Trophoblast cell (in vitro differentiated cells and primary cell): ENCODE data around the gene CSMD2.

ENCODE experiments used
- DNase-seq, 2 donors: peaks; one replicate each; pipeline ENCODE4 v3.0.0-alpha.2; 2016
- H2AFZ ChIP-seq: 2 replicates; pipeline ENCODE4 v1.6.1; 2013; ENCODE audit warnings: low read length, moderate library complexity, mild to moderate bottlenecking; ENCODE audit not compliant: insufficient read depth, poor library complexity
- H2AK5ac ChIP-seq: 2 replicates; pipeline ENCODE4 v1.6.1; 2013; ENCODE audit warnings: mild to moderate bottlenecking, low read length
- H2BK120ac ChIP-seq: 2 replicates; pipeline ENCODE4 v1.6.1; 2013; ENCODE audit warnings: low read length, mild to moderate bottlenecking, moderate library complexity; ENCODE audit not compliant: insufficient read depth, poor library complexity
- H2BK12ac ChIP-seq: 2 replicates; pipeline ENCODE4 v1.6.1; 2013; ENCODE audit warnings: mild to moderate bottlenecking, low read length, moderate library complexity
- H2BK5ac ChIP-seq: 2 replicates; pipeline ENCODE4 v1.6.1; 2013; ENCODE audit warnings: low read length, low read depth, moderate library complexity, mild to moderate bottlenecking; ENCODE audit not compliant: poor library complexity
- H3K14ac ChIP-seq: 2 replicates; pipeline ENCODE4 v1.6.1; 2013; ENCODE audit warnings: mild to moderate bottlenecking, low read length
- H3K18ac ChIP-seq: 2 replicates; pipeline ENCODE4 v1.6.1; 2013; ENCODE audit warnings: mild to moderate bottlenecking, low read length
- H3K23ac ChIP-seq: 2 replicates; pipeline ENCODE4 v1.6.1; 2013; ENCODE audit warnings: low read length
- H3K27ac ChIP-seq: 2 replicates; pipeline ENCODE4 v1.5.1; 2013; ENCODE audit warnings: low read depth, mild to moderate bottlenecking, inconsistent platforms, low read length, moderate library complexity
- H3K27me3 ChIP-seq: 2 replicates; pipeline ENCODE4 v1.6.1; 2013; ENCODE audit warnings: inconsistent platforms, mild to moderate bottlenecking, low read length, moderate library complexity; ENCODE audit not compliant: insufficient read depth
- H3K36me3 ChIP-seq, 2 experiments: 1 replicate in 1 of 2; 2 replicates in 1 of 2; pipeline ENCODE4 v1.6.1; 2013; ENCODE audit warnings: low read length in 2 of 2, mild to moderate bottlenecking in 2 of 2, moderate library complexity in 1 of 2; ENCODE audit not compliant: insufficient read depth in 2 of 2, control insufficient read depth in 1 of 2
- H3K4ac ChIP-seq: 2 replicates; pipeline ENCODE4 v1.6.1; 2013; ENCODE audit warnings: low read depth, mild to moderate bottlenecking, low read length, moderate library complexity
- H3K4me1 ChIP-seq, 2 experiments: 1 replicate in 1 of 2; 2 replicates in 1 of 2; pipeline ENCODE4 v1.6.1; 2013; ENCODE audit warnings: low read length in 2 of 2, mild to moderate bottlenecking in 2 of 2, moderate library complexity in 1 of 2; ENCODE audit not compliant: insufficient read depth in 2 of 2, control insufficient read depth in 1 of 2
- H3K4me2 ChIP-seq: 2 replicates; pipeline ENCODE4 v1.6.1; 2013; ENCODE audit warnings: inconsistent platforms, mild to moderate bottlenecking, low read length, moderate library complexity
- H3K4me3 ChIP-seq: 2 replicates; pipeline ENCODE4 v1.5.1; 2013; ENCODE audit warnings: mild to moderate bottlenecking, low read depth, low read length, inconsistent platforms
- H3K79me1 ChIP-seq: one replicate; pipeline ENCODE4 v1.6.1; 2013; ENCODE audit warnings: low read length
- H3K79me2 ChIP-seq: 2 replicates; pipeline ENCODE4 v1.6.1; 2013; ENCODE audit warnings: low read length, mild to moderate bottlenecking; ENCODE audit not compliant: control insufficient read depth, insufficient read depth, poor library complexity
- H3K9ac ChIP-seq: 2 replicates; pipeline ENCODE4 v1.6.1; 2013; ENCODE audit warnings: mild to moderate bottlenecking, low read length
- H3K9me3 ChIP-seq: 2 replicates; pipeline ENCODE4 v1.6.1; 2013; ENCODE audit warnings: low read depth, mild to moderate bottlenecking, control low read depth, inconsistent platforms, low read length; ENCODE audit not compliant: insufficient read depth
- H4K12ac ChIP-seq: 2 replicates; pipeline ENCODE4 v1.6.1; 2013; ENCODE audit warnings: low read depth, mild to moderate bottlenecking, low read length, moderate library complexity
- H4K8ac ChIP-seq: 2 replicates; pipeline ENCODE4 v1.6.1; 2013; ENCODE audit warnings: low read depth, mild to moderate bottlenecking, low read length, moderate library complexity
- H4K91ac ChIP-seq: one replicate; pipeline ENCODE4 v1.6.1; 2013; ENCODE audit warnings: low read depth, mild to moderate bottlenecking, low read length, moderate library complexity
- WGBS: extraction: QIAGEN DNeasy Blood & Tissue Kit; methylation state at CpG from one replicate; pipeline ENCODE4 v1.1.7; 2013; ENCODE audit warnings: missing lambda C conversion rate; ENCODE audit not compliant: insufficient read length, insufficient coverage; ENCODE audit errors: extremely low coverage; 5-methylcytosine and 5-hydroxymethylcytosine counted together

Gene CSMD2

GRCh38 chr1:33805988-33806387, 359.0 kb downstream of the CSMD2 start:
- Histone ChIP-seq H3K4me3 (no peak overlapping the region), H3K18ac (no peak overlapping the region), H2BK5ac (no peak overlapping the region), H4K91ac (no peak overlapping the region), H3K9me3 (no peaks in the 10 kb centered on the region), H4K8ac (no peak overlapping the region), H4K12ac (no peak overlapping the region), H3K4me1 (no peaks in the 10 kb centered on the region), H2BK120ac (no peak overlapping the region), H3K27me3 (no peaks in the 10 kb centered on the region), H3K27ac (no peak overlapping the region), H3K14ac (no peak overlapping the region), H3K36me3 (no peaks in the 10 kb centered on the region), H3K9ac (no peak overlapping the region), H3K4me2 (no peak overlapping the region), H3K79me2 (no peaks in the 10 kb centered on the region), H2AFZ (no peak overlapping the region), H2BK12ac (no peak overlapping the region), H3K4ac (no peak overlapping the region), H3K79me1 (no peaks in the 10 kb centered on the region), H3K23ac (no peak overlapping the region), H2AK5ac (no peak overlapping the region)
- no peak for DNase-seq
- no CpG with 5 or more reads among the region's 3 CpGs for WGBS

- Histone ChIP-seq H4K12ac (no peak overlapping the region), H4K8ac (no peak overlapping the region), H4K91ac (no peak overlapping the region), H2BK5ac (no peak overlapping the region), H3K4me3 (no peak overlapping the region), H2BK120ac (no peak overlapping the region), H2AK5ac (no peak overlapping the region), H3K79me1 (no peaks in the 10 kb centered on the region), H3K27me3 (no peaks in the 10 kb centered on the region), H3K36me3 (no peaks in the 10 kb centered on the region), H3K18ac (no peak overlapping the region), H3K14ac (no peak overlapping the region), H2BK12ac (no peak overlapping the region), H2AFZ (no peak overlapping the region), H3K4ac (no peak overlapping the region), H3K9ac (no peak overlapping the region), H3K27ac (no peak overlapping the region), H3K23ac (no peak overlapping the region), H3K4me2 (no peak overlapping the region), H3K79me2 (no peaks in the 10 kb centered on the region), H3K9me3 (peaks cover 6% of the 10 kb centered on the region), H3K4me1 (no peaks in the 10 kb centered on the region)
- WGBS: no CpG with 5 or more reads among the region's 2 CpGs
- DNase-seq: no peak
Observed at GRCh38 chr1:33802268-33802667, 362.8 kb downstream of the CSMD2 start.

- Histone ChIP-seq H3K4me1 (no peaks in the 10 kb centered on the region), H2AFZ (no peak overlapping the region)
- DNase-seq: no peak
Observed at GRCh38 chr1:33797849-33798248, 367.2 kb downstream of the CSMD2 start.

GRCh38 chr1:33792651-33793050, 372.4 kb downstream of the CSMD2 start:
- no peaks in the 10 kb centered on the region for H3K79me1 ChIP-seq
- H3K4me2 ChIP-seq: no peak overlapping the region
- H4K12ac ChIP-seq: no peak overlapping the region
- H3K4ac ChIP-seq: no peak overlapping the region
- peaks cover 14% of the 10 kb centered on the region for H3K9me3 ChIP-seq
- H3K27ac ChIP-seq: no peak overlapping the region
- no peaks in the 10 kb centered on the region for H3K27me3 ChIP-seq
- no peak overlapping the region for H3K4me3 ChIP-seq
- H2BK5ac ChIP-seq: no peak overlapping the region
- no peak overlapping the region for H4K8ac ChIP-seq
- H2BK120ac ChIP-seq: no peak overlapping the region
- WGBS: no CpG with 5 or more reads among the region's 4 CpGs
- H3K18ac ChIP-seq: no peak overlapping the region
- no peaks in the 10 kb centered on the region for H3K4me1 ChIP-seq
- no peak overlapping the region for H3K14ac ChIP-seq
- no peak overlapping the region for H2AFZ ChIP-seq
- H3K23ac ChIP-seq: no peak overlapping the region
- no peaks in the 10 kb centered on the region for H3K79me2 ChIP-seq
- no peak overlapping the region for H2AK5ac ChIP-seq
- H2BK12ac ChIP-seq: no peak overlapping the region
- no peak for DNase-seq
- H4K91ac ChIP-seq: no peak overlapping the region
- H3K9ac ChIP-seq: no peak overlapping the region
- H3K36me3 ChIP-seq: no peaks in the 10 kb centered on the region

More at GRCh38 chr1:33797849-33798248, 367.2 kb downstream of the CSMD2 start:
- Histone ChIP-seq H3K18ac (no peak overlapping the region), H4K12ac (no peak overlapping the region), H3K4me3 (no peak overlapping the region), H3K23ac (no peak overlapping the region), H3K4ac (no peak overlapping the region), H3K14ac (no peak overlapping the region), H2BK120ac (no peak overlapping the region), H3K4me2 (no peak overlapping the region), H4K91ac (no peak overlapping the region), H3K79me1 (no peaks in the 10 kb centered on the region), H2BK5ac (no peak overlapping the region), H4K8ac (no peak overlapping the region), H2BK12ac (no peak overlapping the region), H3K36me3 (no peaks in the 10 kb centered on the region), H2AK5ac (no peak overlapping the region), H3K27me3 (no peaks in the 10 kb centered on the region), H3K9ac (no peak overlapping the region), H3K79me2 (no peaks in the 10 kb centered on the region), H3K27ac (no peak overlapping the region), H3K9me3 (peaks cover 17% of the 10 kb centered on the region)
- WGBS: no CpG with 5 or more reads among the region's 6 CpGs
